Upper lobe of left lung (tissue), 6 donors: ENCODE results near the gene PPP1R37. TPM values are rescaled to one million over a fixed set of nuclear protein-coding genes. Genes with fewer than 3 reads are reported as not detected.
A peak's percentile ranks its signal among the peaks of the same experiment; 100 is the strongest.

Source experiments
- ATAC-seq, 2 donors: fragments of 200-7000 bp; cut with Tn5 transposase; one replicate each; pipeline ENCODE4 v1.9.1; 2022; ENCODE audit warnings: mild to moderate bottlenecking in 2 of 2, moderate library complexity in 2 of 2; ENCODE audit not compliant: low FRiP score in 2 of 2
- DNase-seq, 2 donors: peaks; one replicate each; pipeline ENCODE4 v3.0.0-alpha.2; 2019 to 2020
- H3K27ac ChIP-seq, 4 donors: fragments of 200-600 bp; sonication (generic); one replicate each; pipeline ENCODE4 v1.5.1; 2016 to 2019
- H3K27me3 ChIP-seq, 4 donors: fragments of 200-600 bp; sonication (generic); one replicate each; pipeline ENCODE4 v1.5.1; 2017 to 2019
- H3K36me3 ChIP-seq, 4 donors: fragments of 200-600 bp; sonication (generic); one replicate each; pipeline ENCODE4 v1.5.1; 2016 to 2019
- H3K4me1 ChIP-seq, 4 donors: fragments of 200-600 bp; sonication (generic); one replicate each; pipeline ENCODE4 v1.5.1; 2018 to 2019
- H3K4me3 ChIP-seq, 4 donors: fragments of 200-600 bp; sonication (generic); one replicate each; pipeline ENCODE4 v1.5.1; 2017 to 2019; ENCODE audit warnings: mild to moderate bottlenecking in 2 of 4, moderate library complexity in 1 of 4
- H3K9me3 ChIP-seq, 4 donors: fragments of 200-600 bp; sonication (generic); one replicate each; pipeline ENCODE4 v1.5.1; 2018 to 2019
- EP300 ChIP-seq, 4 donors: sonication (generic); formaldehyde crosslinking; IDR thresholded peaks; one replicate each; pipeline ENCODE4 v1.5.1; 2017; ENCODE audit warnings: antibody characterized with exemption in 4 of 4, control low read depth in 2 of 4
- POLR2A ChIP-seq, 4 donors: fragments of 450-650 bp; IDR thresholded peaks; one replicate each; pipeline ENCODE4 v1.5.1; 2016 to 2017; ENCODE audit warnings: antibody characterized with exemption in 4 of 4, mild to moderate bottlenecking in 2 of 4
- POLR2AphosphoS5 ChIP-seq, 2 donors: sonication (generic); formaldehyde crosslinking; IDR thresholded peaks; one replicate each; pipeline ENCODE4 v1.5.1; 2017; ENCODE audit warnings: antibody characterized with exemption in 2 of 2
- WGBS, 2 donors: methylation state at CpG; one replicate each; pipeline ENCODE4 v1.1.5; 2017 to 2018; 5-methylcytosine and 5-hydroxymethylcytosine counted together
- total RNA-seq, 6 donors: library from RNA; depleted of rRNA in 4 of 6; stranded (reverse); fragments of >200 nt in 4 of 6; gene quantifications; one replicate each; pipeline versions ENCODE4 v1.1.0 to v1.2.1, GENCODE V29; 2016 to 2021
- TF ChIP-seq, protein P1 (sequence below), 6 experiments: fragments of 450-650 bp in 4 of 6; fragments of 200-600 bp in 2 of 6; sonication (generic) in 2 of 6; IDR thresholded peaks; one replicate each; pipeline ENCODE4 v1.5.1; 2016 to 2019; ENCODE audit warnings: antibody characterized with exemption in 6 of 6
- donor health status: DM: no; HTN: no; CAD: no; lungs with moderate emphysema.
- donor health status: DM: no; HTN: yes; CAD: no; lungs with severe emphysema.

Gene PPP1R37
- total RNA-seq, 6 donors from 2014 or later: 30.0 to 64.6 (median 37.3) TPM

DNA sequence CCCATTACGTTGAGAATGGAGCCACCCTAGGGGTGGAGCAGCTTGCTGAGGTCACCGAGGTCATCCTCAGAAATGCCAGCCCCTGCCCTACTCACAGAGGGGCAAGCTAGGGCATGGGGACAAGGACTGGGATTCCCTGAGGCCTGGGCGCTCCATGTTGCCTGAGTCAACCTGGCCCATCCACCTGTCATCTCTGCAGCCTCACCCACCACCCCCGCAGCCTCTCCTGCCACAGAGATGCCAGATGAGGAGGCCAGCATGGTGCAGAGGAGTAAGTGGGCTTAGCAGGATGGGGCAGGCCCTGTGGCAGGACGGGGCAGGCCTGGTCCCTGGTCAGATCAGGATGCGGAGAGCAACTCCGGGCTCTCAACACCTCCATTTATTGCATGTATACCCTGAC, 58.3 kb downstream of the PPP1R37 start:
- peak in 1 of 2 donors; percentile 41 for DNase-seq
- peaks cover 0 to 8% (median 3%) of the 10 kb centered on the region in 4 donors for H3K36me3 ChIP-seq
- peaks cover 24 to 33% (median 27%) of the 10 kb centered on the region in 4 donors for H3K4me1 ChIP-seq
- H3K27me3 ChIP-seq: peaks cover 0 to 28% (median 23%) of the 10 kb centered on the region in 4 donors
- WGBS, 2 donors: 70 to 73% methylated on average over 4 to 6 of the region's 7 CpGs
- no peak for ATAC-seq
- H3K27ac ChIP-seq: no peak overlapping the region
- no peaks in the 10 kb centered on the region for H3K9me3 ChIP-seq
- TF ChIP-seq EP300 (IDR thresholded peaks at IDR 0.05): no peak
- no peak for TF ChIP-seq POLR2AphosphoS5 (IDR thresholded peaks at IDR 0.05)
- TF ChIP-seq, protein P1, sequence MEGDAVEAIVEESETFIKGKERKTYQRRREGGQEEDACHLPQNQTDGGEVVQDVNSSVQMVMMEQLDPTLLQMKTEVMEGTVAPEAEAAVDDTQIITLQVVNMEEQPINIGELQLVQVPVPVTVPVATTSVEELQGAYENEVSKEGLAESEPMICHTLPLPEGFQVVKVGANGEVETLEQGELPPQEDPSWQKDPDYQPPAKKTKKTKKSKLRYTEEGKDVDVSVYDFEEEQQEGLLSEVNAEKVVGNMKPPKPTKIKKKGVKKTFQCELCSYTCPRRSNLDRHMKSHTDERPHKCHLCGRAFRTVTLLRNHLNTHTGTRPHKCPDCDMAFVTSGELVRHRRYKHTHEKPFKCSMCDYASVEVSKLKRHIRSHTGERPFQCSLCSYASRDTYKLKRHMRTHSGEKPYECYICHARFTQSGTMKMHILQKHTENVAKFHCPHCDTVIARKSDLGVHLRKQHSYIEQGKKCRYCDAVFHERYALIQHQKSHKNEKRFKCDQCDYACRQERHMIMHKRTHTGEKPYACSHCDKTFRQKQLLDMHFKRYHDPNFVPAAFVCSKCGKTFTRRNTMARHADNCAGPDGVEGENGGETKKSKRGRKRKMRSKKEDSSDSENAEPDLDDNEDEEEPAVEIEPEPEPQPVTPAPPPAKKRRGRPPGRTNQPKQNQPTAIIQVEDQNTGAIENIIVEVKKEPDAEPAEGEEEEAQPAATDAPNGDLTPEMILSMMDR (IDR thresholded peaks at IDR 0.05): no peak
- TF ChIP-seq POLR2A (IDR thresholded peaks at IDR 0.05): no peak
- H3K4me3 ChIP-seq: no peak overlapping the region

DNA sequence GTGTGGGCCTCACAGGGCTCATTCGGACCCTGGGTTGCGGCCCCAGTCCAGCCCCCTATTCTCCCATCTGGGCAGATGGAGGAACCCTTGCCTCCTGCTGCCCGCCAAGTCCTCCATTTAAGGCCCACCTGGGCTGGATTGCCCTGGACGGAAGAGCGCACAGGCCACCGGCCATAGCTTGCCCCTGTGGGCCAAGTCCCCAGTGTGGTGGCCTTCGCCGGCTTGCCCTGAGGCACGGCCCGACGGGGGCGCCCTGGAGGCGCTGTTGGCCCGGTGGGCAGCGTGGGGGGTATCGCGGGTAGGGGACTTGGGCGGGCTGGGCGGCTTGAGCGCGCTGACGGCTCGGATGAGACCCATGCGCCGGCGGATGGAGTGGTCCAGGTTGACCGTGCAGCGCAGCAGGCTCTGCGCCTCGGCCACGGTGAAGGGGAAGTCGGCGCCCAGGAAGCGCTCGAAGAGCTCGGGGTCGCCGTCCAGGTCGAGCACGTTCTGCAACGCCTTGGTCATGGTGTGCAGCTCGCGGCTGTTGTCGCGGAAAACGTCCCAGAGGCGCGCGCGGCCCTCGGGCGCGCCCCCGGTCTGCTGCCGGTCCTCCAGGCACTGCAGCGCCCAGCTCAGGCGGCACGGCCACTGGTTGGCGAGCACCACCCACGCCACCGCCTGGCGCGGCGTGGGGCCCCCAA, 59.0 kb downstream of the PPP1R37 start:
- Histone ChIP-seq H3K9me3 (no peaks in the 10 kb centered on the region), H3K27ac (no peak overlapping the region), H3K27me3 (peaks cover 0 to 28% (median 23%) of the 10 kb centered on the region in 4 donors), H3K4me3 (peak overlapping the region in 3 of 4 donors; percentile 25 to 38 (median 35)), H3K36me3 (peaks cover 0 to 1% (median 0%) of the 10 kb centered on the region in 4 donors), H3K4me1 (peaks cover 24 to 33% (median 27%) of the 10 kb centered on the region in 4 donors)
- TF ChIP-seq POLR2A (IDR thresholded peaks at IDR 0.05) (no peak), POLR2AphosphoS5 (IDR thresholded peaks at IDR 0.05) (no peak), EP300 (IDR thresholded peaks at IDR 0.05) (no peak)
- TF ChIP-seq, protein P1 (IDR thresholded peaks at IDR 0.05): no peak
- ATAC-seq: no peak
- DNase-seq: peak in 1 of 2 donors; percentile 83
- WGBS, 2 donors: 55 to 81% methylated on average over 3 to 10 of the region's 64 CpGs

DNA sequence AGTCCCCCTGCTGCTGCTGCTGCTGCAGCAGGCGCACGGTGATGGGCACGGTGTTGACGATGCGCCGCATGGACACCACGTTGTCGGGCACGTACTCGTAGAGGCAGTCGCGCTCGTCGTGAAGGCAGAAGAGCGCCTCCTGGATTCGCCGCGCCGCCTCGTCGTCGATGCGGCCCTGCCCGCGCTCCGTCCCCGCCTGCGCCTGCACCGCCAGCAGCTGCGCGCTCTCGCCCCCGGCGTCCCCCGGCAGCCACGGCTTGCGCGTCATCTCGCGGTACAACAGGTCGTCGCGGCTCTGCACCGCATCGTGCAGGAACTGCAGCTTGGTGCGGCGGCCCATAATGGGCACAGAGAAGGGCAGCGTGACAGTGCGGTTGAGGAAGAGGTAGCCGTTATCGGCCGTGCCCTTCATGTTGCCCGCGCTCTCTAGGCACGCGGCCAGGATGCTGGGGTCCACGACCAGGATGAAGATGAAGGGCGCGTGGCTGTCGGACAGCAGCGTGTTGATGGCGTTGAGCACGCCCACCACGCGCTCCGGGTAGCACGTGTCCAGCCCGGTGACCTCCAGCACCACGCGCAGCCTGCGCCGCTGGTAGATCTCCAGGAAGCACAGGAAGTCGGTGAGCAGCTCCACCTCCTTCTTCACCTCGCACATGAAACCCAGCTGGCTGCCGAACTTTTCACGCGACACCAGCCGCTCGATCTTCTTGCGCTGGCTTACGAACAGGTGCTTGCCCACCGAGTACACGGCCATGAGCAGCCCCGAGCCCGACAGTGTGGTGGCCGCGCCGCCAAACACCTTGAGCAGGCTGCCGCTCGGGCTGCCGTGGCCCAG, 59.7 kb downstream of the PPP1R37 start:
- H3K27me3 ChIP-seq: peaks cover 0 to 28% (median 23%) of the 10 kb centered on the region in 4 donors

DNA sequence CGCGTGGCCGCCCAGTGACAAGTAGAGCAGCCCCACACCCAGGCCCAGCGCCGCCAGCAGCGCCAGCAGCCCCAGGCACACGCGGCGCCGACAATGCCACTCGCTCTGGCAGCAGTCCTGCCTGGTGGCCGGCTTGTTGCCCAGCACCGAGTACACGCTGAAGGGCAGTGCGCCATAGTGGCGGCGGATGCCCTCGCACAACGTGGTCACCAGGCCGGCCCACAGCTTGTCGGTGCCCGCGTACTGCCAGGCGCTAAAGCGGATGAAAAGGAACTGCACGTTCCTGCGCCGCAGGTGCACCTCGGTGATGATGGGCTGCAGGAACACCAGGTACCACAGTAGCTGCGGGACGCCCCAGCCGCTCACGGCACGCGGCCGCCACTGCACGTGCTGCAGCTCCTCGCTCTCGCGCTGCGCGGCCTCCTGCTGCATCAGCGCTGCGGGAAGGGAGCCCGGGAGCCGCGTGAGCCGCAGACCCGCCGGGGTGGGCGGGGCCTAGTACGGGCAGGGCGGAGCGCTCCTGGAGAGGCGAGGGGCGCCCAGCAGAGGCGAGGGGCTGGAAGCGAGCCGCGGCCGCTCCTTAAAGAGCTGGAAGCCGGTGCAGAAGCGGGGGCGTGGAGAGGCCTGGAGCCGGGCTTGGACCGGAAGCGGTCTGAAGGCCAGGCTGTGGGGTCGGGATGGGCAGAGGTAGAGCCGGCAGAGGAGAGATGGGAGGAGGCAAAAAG, 60.5 kb downstream of the PPP1R37 start:
- 1 to 4% methylated on average over 18 to 51 of the region's 69 CpGs for WGBS, 2 donors
- H3K4me1 ChIP-seq: peaks cover 24 to 33% (median 27%) of the 10 kb centered on the region in 4 donors
- H3K27ac ChIP-seq: no peak overlapping the region
- ATAC-seq (peak in 1 of 2 donors; percentile 69), DNase-seq (peak in 1 of 2 donors; percentile 90)
- H3K36me3 ChIP-seq: no peaks in the 10 kb centered on the region
- TF ChIP-seq POLR2AphosphoS5 (IDR thresholded peaks at IDR 0.05) (no peak), POLR2A (IDR thresholded peaks at IDR 0.05) (no peak), EP300 (IDR thresholded peaks at IDR 0.05) (no peak)
- TF ChIP-seq, protein P1 (IDR thresholded peaks at IDR 0.05): no peak
- peak overlapping the region; percentile 12 to 38 (median 30) for H3K4me3 ChIP-seq
- no peaks in the 10 kb centered on the region for H3K9me3 ChIP-seq
- H3K27me3 ChIP-seq: peaks cover 0 to 30% (median 25%) of the 10 kb centered on the region in 4 donors

More for the DNA sequence above, 59.7 kb downstream of the PPP1R37 start:
- TF ChIP-seq, protein P1 (IDR thresholded peaks at IDR 0.05): no peak
- TF ChIP-seq POLR2AphosphoS5 (IDR thresholded peaks at IDR 0.05): no peak
- TF ChIP-seq POLR2A (IDR thresholded peaks at IDR 0.05): no peak
- TF ChIP-seq EP300 (IDR thresholded peaks at IDR 0.05): no peak
- peak in 1 of 2 donors; percentile 19 for ATAC-seq
- peak; percentile 37 to 89 for DNase-seq
- Histone ChIP-seq H3K4me3 (peak overlapping the region in 3 of 4 donors; percentile 25 to 38 (median 35)), H3K9me3 (no peaks in the 10 kb centered on the region), H3K27ac (no peak overlapping the region), H3K36me3 (no peaks in the 10 kb centered on the region), H3K4me1 (peaks cover 24 to 33% (median 27%) of the 10 kb centered on the region in 4 donors)
- WGBS, 2 donors: 3 to 6% methylated on average over 28 to 36 of the region's 91 CpGs
